ENCODE results near the gene KREMEN1.
"Not testable (repeated sequence)": the region's sequence is repeated elsewhere in the genome, so short reads cannot be mapped to it uniquely, and the experiment has no call there.

Gene KREMEN1

GRCh38 chr22:29117799-29118477, 45.1 kb downstream of the KREMEN1 start:
- ChIA-PET POLR2A (no interaction called here), CTCF (interaction anchor here (1.6 to 2.2 kb wide), 2 partner anchors 36 to 128 kb away, joined by 4 to 9 read pairs; no protein-coding TSS in a partner anchor)
- no peak for DNase-seq (ENCODE audit: low read depth, low spot score)
- H3K4me3 ChIP-seq (ENCODE audit: low read depth, low read length) = no peak overlapping the region
- TF ChIP-seq CTCF (IDR thresholded peaks at IDR 0.05; ENCODE audit: insufficient read depth, low read length, missing control alignments) = no peak

DNA sequence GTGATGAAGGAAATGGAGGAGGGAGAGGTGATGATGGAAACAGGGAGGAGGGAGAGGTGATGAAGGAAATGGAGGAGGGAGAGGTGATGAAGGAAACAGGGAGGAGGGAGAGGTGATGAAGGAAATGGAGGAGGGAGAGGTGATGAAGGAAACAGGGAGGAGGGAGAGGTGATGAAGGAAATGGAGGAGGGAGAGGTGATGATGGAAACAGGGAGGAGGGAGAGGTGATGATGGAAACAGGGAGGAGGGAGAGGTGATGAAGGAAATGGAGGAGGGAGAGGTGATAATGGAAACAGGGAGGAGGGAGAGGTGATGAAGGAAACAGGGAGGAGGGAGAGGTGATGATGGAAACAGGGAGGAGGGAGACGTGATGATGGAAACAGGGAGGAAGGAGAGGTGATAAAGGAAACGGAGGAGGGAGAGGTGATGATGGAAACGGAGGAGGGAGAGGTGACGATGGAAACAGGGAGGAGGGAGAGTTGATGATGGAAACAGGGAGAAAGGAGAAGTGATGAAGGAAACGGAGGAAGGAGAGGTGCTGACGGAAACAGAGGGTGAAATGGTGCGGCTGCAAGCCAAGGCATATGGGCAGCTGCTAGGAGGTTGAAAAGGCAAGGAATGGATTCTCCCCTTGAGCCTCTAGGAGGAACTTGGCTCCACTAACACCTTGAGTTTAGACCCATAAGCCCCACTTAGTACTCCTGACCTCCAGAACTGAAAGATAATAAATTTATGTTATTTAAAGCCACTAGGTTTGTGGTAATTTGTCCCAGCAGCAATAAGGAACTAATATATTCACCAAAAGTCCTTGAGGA, 47.5 kb downstream of the KREMEN1 start:
- POLR2A ChIA-PET; H3K4me3 ChIP-seq (ENCODE audit: low read depth, low read length); DNase-seq (ENCODE audit: low read depth, low spot score): not testable (repeated sequence)
- CTCF ChIA-PET = interaction anchor here (1.7 kb wide), 1 partner anchor 34 kb away, joined by 4 read pairs; no protein-coding TSS in a partner anchor

DNA sequence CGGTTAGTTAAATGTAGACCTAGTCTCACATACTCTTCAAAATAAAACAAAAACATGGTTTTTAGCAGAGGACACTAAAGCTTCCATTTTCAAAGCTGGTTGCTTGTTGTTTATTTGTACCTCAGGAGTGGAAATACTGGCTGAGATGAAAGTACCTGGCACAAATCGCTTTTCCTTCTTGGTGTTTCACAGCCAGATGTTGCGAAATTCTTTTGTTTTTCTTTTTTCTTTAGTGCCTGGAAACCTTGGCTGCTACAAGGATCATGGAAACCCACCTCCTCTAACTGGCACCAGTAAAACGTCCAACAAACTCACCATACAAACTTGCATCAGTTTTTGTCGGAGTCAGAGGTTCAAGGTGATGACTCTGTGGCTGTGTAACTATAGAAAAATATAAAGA, 48.3 kb downstream of the KREMEN1 start:
- H3K4me3 ChIP-seq (ENCODE audit: low read depth, low read length) = no peak overlapping the region
- CTCF ChIA-PET = no interaction called here
- POLR2A ChIA-PET = no interaction called here
- no peak for TF ChIP-seq CTCF (IDR thresholded peaks at IDR 0.05; ENCODE audit: insufficient read depth, low read length, missing control alignments)
- DNase-seq (ENCODE audit: low read depth, low spot score) = no peak

DNA sequence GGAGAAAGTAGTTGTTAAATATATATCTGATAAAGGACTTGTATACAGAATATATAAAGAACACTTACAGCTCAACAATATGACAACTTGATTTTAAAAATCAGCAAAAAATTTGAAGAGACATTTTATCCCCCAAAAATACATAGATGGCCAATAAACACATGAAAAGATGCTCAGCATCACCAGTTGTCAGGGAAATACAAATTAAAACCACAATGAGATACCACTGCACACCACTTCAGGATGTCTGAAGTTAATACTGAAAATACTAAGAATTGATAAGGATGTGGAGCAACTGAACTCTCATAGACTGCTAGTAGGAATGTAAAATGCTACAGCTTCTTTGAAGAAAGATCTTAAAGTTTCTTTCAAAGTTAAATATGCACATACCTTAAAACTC, 49.2 kb downstream of the KREMEN1 start:
- POLR2A ChIA-PET = interaction anchor here (0.6 kb wide), 1 partner anchor 22 kb away, joined by 3 read pairs; no protein-coding TSS in a partner anchor
- CTCF ChIA-PET = interaction anchor here (1.8 kb wide), 1 partner anchor 32 kb away, joined by 7 read pairs; no protein-coding TSS in a partner anchor
- no peak overlapping the region for H3K4me3 ChIP-seq (ENCODE audit: low read depth, low read length)
- TF ChIP-seq CTCF (IDR thresholded peaks at IDR 0.05; ENCODE audit: insufficient read depth, low read length, missing control alignments) = no peak
- no peak for DNase-seq (ENCODE audit: low read depth, low spot score)

DNA sequence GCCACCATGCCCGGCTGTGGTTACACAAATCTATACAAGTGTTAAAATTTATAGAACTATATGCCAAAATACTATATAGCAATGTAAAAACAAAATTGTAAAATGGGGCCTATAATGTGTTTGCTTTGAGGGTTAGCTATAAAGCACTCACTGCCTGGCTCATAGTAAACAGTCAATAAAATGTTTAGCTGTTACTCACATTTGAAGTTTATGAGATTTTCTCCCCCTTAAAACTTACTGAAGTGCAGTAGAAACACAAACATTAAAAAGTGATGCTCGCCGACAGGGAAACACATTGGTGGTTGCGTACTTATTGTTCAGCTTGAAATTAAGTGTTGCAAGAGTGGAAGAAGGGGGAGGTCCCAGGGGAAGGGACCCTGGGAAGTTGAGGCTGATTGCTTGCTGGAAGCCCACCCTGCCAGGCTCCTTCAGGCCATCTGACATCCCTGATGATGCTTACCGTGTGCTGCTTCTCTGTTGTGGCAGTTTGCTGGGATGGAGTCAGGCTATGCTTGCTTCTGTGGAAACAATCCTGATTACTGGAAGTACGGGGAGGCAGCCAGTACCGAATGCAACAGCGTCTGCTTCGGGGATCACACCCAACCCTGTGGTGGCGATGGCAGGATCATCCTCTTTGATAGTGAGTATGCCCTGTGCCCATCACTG, 52.1 kb downstream of the KREMEN1 start:
- no peak for DNase-seq (ENCODE audit: low read depth, low spot score)
- TF ChIP-seq CTCF (IDR thresholded peaks at IDR 0.05; ENCODE audit: insufficient read depth, low read length, missing control alignments) = no peak
- ChIA-PET POLR2A (no interaction called here), CTCF (interaction anchor here (0.7 to 1.1 kb wide), 2 partner anchors 19 to 29 kb away, joined by 3 to 4 read pairs; no protein-coding TSS in a partner anchor)
- no peak overlapping the region for H3K4me3 ChIP-seq (ENCODE audit: low read depth, low read length)

DNA sequence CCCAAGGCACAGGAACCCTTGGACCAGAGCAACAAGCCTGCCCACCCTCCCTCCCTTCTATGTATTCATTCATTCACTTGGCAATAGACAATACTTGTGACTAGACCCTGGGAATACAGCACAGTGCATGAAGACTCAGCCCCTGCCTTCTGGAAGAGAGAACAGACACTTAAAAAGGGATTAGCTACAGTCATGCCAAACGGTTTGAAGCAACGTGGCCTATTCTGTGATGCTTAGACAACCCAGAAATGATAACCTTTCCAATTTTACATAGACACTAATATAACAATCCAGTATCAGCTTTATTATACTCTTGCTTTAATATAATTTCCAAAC, 52.6 kb downstream of the KREMEN1 start:
- CTCF ChIA-PET = interaction anchor here (0.7 kb wide), 1 partner anchor 28 kb away, joined by 3 read pairs; no protein-coding TSS in a partner anchor
- no peak for DNase-seq (ENCODE audit: low read depth, low spot score)
- POLR2A ChIA-PET = no interaction called here
- H3K4me3 ChIP-seq (ENCODE audit: low read depth, low read length) = no peak overlapping the region
- TF ChIP-seq CTCF (IDR thresholded peaks at IDR 0.05; ENCODE audit: insufficient read depth, low read length, missing control alignments) = no peak
